ENCODE data around the gene EDARADD.

The EDARADD gene

GRCh38 chr1:236398538-236398937 is 4.5 kb downstream of the EDARADD start:
- Mint-ChIP-seq H3K27me3 (no peaks in the 10 kb centered on the region), H3K9me3 (no peaks in the 10 kb centered on the region), H3K36me3 (ENCODE audit: insufficient read depth) (peaks cover 9% of the 10 kb centered on the region), H3K27ac (peak overlapping the region; percentile 24 to 69), H3K4me3 (no peak overlapping the region), H3K4me1 (ENCODE audit: low read depth in 2 of 2) (peaks cover 27 to 43% of the 10 kb centered on the region in 2 donors)
- no peak for DNase-seq
- ATAC-seq (replicated peaks): no peak

GRCh38 chr1:236400061-236400603 is 6.0 kb downstream of the EDARADD start:
- H3K27me3 Mint-ChIP-seq: no peaks in the 10 kb centered on the region

GRCh38 chr1:236401698-236402097 is 7.6 kb downstream of the EDARADD start:
- DNase-seq: no peak
- Mint-ChIP-seq H3K9me3 (no peaks in the 10 kb centered on the region), H3K4me3 (no peak overlapping the region), H3K36me3 (ENCODE audit: insufficient read depth) (peaks cover under 1% of the 10 kb centered on the region), H3K27me3 (no peaks in the 10 kb centered on the region), H3K4me1 (ENCODE audit: low read depth in 2 of 2) (peaks cover 17 to 37% of the 10 kb centered on the region in 2 donors), H3K27ac (peak overlapping the region in 1 of 2 donors; percentile 16)
- ATAC-seq (replicated peaks): no peak

More at GRCh38 chr1:236400061-236400603, 6.0 kb downstream of the EDARADD start:
- H3K27ac Mint-ChIP-seq: peak overlapping the region in 1 of 2 donors; percentile 44
- peaks cover 5% of the 10 kb centered on the region for H3K36me3 Mint-ChIP-seq (ENCODE audit: insufficient read depth)
- H3K4me3 Mint-ChIP-seq: no peak overlapping the region
- ATAC-seq (replicated peaks): no peak
- peaks cover 19 to 33% of the 10 kb centered on the region in 2 donors for H3K4me1 Mint-ChIP-seq (ENCODE audit: low read depth in 2 of 2)
- H3K9me3 Mint-ChIP-seq: no peaks in the 10 kb centered on the region
- DNase-seq: no peak

- Mint-ChIP-seq H3K9me3 (no peaks in the 10 kb centered on the region), H3K4me3 (no peak overlapping the region), H3K27ac (peak overlapping the region in 1 of 2 donors; percentile 77), H3K27me3 (no peaks in the 10 kb centered on the region), H3K36me3 (ENCODE audit: insufficient read depth) (no peaks in the 10 kb centered on the region), H3K4me1 (ENCODE audit: low read depth in 2 of 2) (peaks cover 17 to 31% of the 10 kb centered on the region in 2 donors)
- DNase-seq (no peak), ATAC-seq (replicated peaks) (no peak)
These were observed 10.0 kb downstream of the EDARADD start for GRCh38 chr1:236403905-236404696.

GRCh38 chr1:236407059-236407458 is 13.0 kb downstream of the EDARADD start:
- Mint-ChIP-seq H3K36me3 (ENCODE audit: insufficient read depth) (no peaks in the 10 kb centered on the region), H3K4me3 (no peak overlapping the region), H3K9me3 (no peaks in the 10 kb centered on the region), H3K4me1 (ENCODE audit: low read depth in 2 of 2) (peaks cover 10 to 20% of the 10 kb centered on the region in 2 donors), H3K27ac (peak overlapping the region; percentile 11 to 72), H3K27me3 (no peaks in the 10 kb centered on the region)
- no peak for ATAC-seq (replicated peaks)
- DNase-seq: no peak

- no peak for DNase-seq
- Mint-ChIP-seq H3K4me1 (ENCODE audit: low read depth in 2 of 2) (peaks cover 7 to 16% of the 10 kb centered on the region in 2 donors), H3K27me3 (no peaks in the 10 kb centered on the region), H3K36me3 (ENCODE audit: insufficient read depth) (peaks cover 22% of the 10 kb centered on the region), H3K27ac (peak overlapping the region in 1 of 2 donors; percentile 100), H3K4me3 (no peak overlapping the region), H3K9me3 (no peaks in the 10 kb centered on the region)
- no peak for ATAC-seq (replicated peaks)
These were observed 19.6 kb downstream of the EDARADD start for GRCh38 chr1:236413688-236414087.

- Mint-ChIP-seq H3K4me3 (peak overlapping the region; percentile 85 to 88), H3K36me3 (ENCODE audit: insufficient read depth) (peaks cover 30% of the 10 kb centered on the region), H3K27ac (peak overlapping the region; percentile 100), H3K27me3 (no peaks in the 10 kb centered on the region), H3K9me3 (no peaks in the 10 kb centered on the region), H3K4me1 (ENCODE audit: low read depth in 2 of 2) (peaks cover 7 to 16% of the 10 kb centered on the region in 2 donors)
- ATAC-seq (replicated peaks): peak; percentile 92
- peak; percentile 56 to 68 (median 60) for DNase-seq
These were observed 22.1 kb downstream of the EDARADD start for GRCh38 chr1:236416165-236416564.

GRCh38 chr1:236417336-236417735 is 23.2 kb downstream of the EDARADD start:
- Mint-ChIP-seq H3K4me1 (ENCODE audit: low read depth in 2 of 2) (peaks cover 10 to 16% of the 10 kb centered on the region in 2 donors), H3K9me3 (no peaks in the 10 kb centered on the region), H3K27me3 (no peaks in the 10 kb centered on the region), H3K4me3 (peak overlapping the region; percentile 41 to 52), H3K27ac (peak overlapping the region; percentile 100), H3K36me3 (ENCODE audit: insufficient read depth) (peaks cover 30% of the 10 kb centered on the region)
- ATAC-seq (replicated peaks) (peak; percentile 34), DNase-seq (peak in 1 of 3 experiments; percentile 24)

GRCh38 chr1:236419502-236419901 is 25.4 kb downstream of the EDARADD start:
- Mint-ChIP-seq H3K4me3 (no peak overlapping the region), H3K36me3 (ENCODE audit: insufficient read depth) (peaks cover 30% of the 10 kb centered on the region), H3K9me3 (no peaks in the 10 kb centered on the region), H3K4me1 (ENCODE audit: low read depth in 2 of 2) (peaks cover 10 to 18% of the 10 kb centered on the region in 2 donors), H3K27ac (peak overlapping the region in 1 of 2 donors; percentile 100), H3K27me3 (no peaks in the 10 kb centered on the region)
- ATAC-seq (replicated peaks) (no peak), DNase-seq (no peak)

- Mint-ChIP-seq H3K27me3 (no peaks in the 10 kb centered on the region), H3K9me3 (no peaks in the 10 kb centered on the region), H3K27ac (peak overlapping the region in 1 of 2 donors; percentile 80), H3K4me1 (ENCODE audit: low read depth in 2 of 2) (peaks cover 9 to 15% of the 10 kb centered on the region in 2 donors), H3K36me3 (ENCODE audit: insufficient read depth) (peaks cover 29% of the 10 kb centered on the region), H3K4me3 (no peak overlapping the region)
- ATAC-seq (replicated peaks): no peak
- no peak for DNase-seq
These were observed 26.9 kb downstream of the EDARADD start for GRCh38 chr1:236421022-236421421.

GRCh38 chr1:236421850-236422516 is 27.9 kb downstream of the EDARADD start:
- no peak overlapping the region for H3K4me3 Mint-ChIP-seq
- peaks cover 22% of the 10 kb centered on the region for H3K36me3 Mint-ChIP-seq (ENCODE audit: insufficient read depth)
- ATAC-seq (replicated peaks): no peak
- peaks cover 3 to 13% of the 10 kb centered on the region in 2 donors for H3K4me1 Mint-ChIP-seq (ENCODE audit: low read depth in 2 of 2)
- peak overlapping the region; percentile 14 to 44 for H3K27ac Mint-ChIP-seq
- DNase-seq: no peak
- H3K27me3 Mint-ChIP-seq: no peaks in the 10 kb centered on the region
- H3K9me3 Mint-ChIP-seq: no peaks in the 10 kb centered on the region

- ATAC-seq (replicated peaks) (no peak), DNase-seq (no peak)
- Mint-ChIP-seq H3K9me3 (no peaks in the 10 kb centered on the region), H3K4me3 (no peak overlapping the region), H3K4me1 (ENCODE audit: low read depth in 2 of 2) (peaks cover 3 to 13% of the 10 kb centered on the region in 2 donors), H3K36me3 (ENCODE audit: insufficient read depth) (peaks cover 22% of the 10 kb centered on the region), H3K27ac (peak overlapping the region in 1 of 2 donors; percentile 32), H3K27me3 (no peaks in the 10 kb centered on the region)
These were observed 28.4 kb downstream of the EDARADD start for GRCh38 chr1:236422517-236422876.

- Mint-ChIP-seq H3K4me3 (no peak overlapping the region), H3K27ac (peak overlapping the region; percentile 67 to 80), H3K27me3 (no peaks in the 10 kb centered on the region), H3K9me3 (no peaks in the 10 kb centered on the region), H3K4me1 (ENCODE audit: low read depth in 2 of 2) (peaks cover 3 to 15% of the 10 kb centered on the region in 2 donors), H3K36me3 (ENCODE audit: insufficient read depth) (peaks cover 5% of the 10 kb centered on the region)
- DNase-seq (peak in 2 of 3 experiments; percentile 9 to 18), ATAC-seq (replicated peaks) (peak; percentile 93)
These were observed 31.1 kb downstream of the EDARADD start for GRCh38 chr1:236425031-236425663.

Measured in effector memory CD8-positive, alpha-beta T cell (primary cell).